Coronary artery (tissue), 2 donors: ENCODE measurements around the gene HTT.

Source experiments
- DNase-seq: peaks from one replicate; pipeline ENCODE4 v3.0.0-alpha.2; 2017; ENCODE audit warnings: low spot score
- H3K27ac ChIP-seq, 2 donors: fragments of 200-600 bp; sonication (generic); one replicate each; pipeline ENCODE4 v1.5.1; 2016 to 2019
- H3K4me3 ChIP-seq: fragments of 200-600 bp; sonication (generic); 2 replicates; pipeline ENCODE4 v1.5.1; 2016; ENCODE audit warnings: mild to moderate bottlenecking, moderate library complexity
- TF ChIP-seq, protein P1 (sequence below): fragments of 200-600 bp; sonication (generic); IDR thresholded peaks from one replicate; pipeline ENCODE4 v1.5.1; 2019; ENCODE audit warnings: antibody characterized with exemption

Gene HTT

DNA sequence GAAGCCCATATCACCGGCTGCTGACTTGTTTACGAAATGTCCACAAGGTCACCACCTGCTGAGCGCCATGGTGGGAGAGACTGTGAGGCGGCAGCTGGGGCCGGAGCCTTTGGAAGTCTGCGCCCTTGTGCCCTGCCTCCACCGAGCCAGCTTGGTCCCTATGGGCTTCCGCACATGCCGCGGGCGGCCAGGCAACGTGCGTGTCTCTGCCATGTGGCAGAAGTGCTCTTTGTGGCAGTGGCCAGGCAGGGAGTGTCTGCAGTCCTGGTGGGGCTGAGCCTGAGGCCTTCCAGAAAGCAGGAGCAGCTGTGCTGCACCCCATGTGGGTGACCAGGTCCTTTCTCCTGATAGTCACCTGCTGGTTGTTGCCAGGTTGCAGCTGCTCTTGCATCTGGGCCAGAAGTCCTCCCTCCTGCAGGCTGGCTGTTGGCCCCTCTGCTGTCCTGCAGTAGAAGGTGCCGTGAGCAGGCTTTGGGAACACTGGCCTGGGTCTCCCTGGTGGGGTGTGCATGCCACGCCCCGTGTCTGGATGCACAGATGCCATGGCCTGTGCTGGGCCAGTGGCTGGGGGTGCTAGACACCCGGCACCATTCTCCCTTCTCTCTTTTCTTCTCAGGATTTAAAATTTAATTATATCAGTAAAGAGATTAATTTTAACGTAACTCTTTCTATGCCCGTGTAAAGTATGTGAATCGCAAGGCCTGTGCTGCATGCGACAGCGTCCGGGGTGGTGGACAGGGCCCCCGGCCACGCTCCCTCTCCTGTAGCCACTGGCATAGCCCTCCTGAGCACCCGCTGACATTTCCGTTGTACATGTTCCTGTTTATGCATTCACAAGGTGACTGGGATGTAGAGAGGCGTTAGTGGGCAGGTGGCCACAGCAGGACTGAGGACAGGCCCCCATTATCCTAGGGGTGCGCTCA, 165.8 kb downstream of the HTT start:
- H3K4me3 ChIP-seq: no peak overlapping the region
- H3K27ac ChIP-seq: no peak overlapping the region
- TF ChIP-seq, protein P1, sequence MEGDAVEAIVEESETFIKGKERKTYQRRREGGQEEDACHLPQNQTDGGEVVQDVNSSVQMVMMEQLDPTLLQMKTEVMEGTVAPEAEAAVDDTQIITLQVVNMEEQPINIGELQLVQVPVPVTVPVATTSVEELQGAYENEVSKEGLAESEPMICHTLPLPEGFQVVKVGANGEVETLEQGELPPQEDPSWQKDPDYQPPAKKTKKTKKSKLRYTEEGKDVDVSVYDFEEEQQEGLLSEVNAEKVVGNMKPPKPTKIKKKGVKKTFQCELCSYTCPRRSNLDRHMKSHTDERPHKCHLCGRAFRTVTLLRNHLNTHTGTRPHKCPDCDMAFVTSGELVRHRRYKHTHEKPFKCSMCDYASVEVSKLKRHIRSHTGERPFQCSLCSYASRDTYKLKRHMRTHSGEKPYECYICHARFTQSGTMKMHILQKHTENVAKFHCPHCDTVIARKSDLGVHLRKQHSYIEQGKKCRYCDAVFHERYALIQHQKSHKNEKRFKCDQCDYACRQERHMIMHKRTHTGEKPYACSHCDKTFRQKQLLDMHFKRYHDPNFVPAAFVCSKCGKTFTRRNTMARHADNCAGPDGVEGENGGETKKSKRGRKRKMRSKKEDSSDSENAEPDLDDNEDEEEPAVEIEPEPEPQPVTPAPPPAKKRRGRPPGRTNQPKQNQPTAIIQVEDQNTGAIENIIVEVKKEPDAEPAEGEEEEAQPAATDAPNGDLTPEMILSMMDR: no peak
- DNase-seq: no peak

DNA sequence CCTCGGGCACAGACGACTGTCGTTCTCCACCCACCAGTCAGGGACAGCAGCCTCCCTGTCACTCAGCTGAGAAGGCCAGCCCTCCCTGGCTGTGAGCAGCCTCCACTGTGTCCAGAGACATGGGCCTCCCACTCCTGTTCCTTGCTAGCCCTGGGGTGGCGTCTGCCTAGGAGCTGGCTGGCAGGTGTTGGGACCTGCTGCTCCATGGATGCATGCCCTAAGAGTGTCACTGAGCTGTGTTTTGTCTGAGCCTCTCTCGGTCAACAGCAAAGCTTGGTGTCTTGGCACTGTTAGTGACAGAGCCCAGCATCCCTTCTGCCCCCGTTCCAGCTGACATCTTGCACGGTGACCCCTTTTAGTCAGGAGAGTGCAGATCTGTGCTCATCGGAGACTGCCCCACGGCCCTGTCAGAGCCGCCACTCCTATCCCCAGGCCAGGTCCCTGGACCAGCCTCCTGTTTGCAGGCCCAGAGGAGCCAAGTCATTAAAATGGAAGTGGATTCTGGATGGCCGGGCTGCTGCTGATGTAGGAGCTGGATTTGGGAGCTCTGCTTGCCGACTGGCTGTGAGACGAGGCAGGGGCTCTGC, 166.5 kb downstream of the HTT start:
- DNase-seq: no peak
- TF ChIP-seq, protein P1: no peak
- Histone ChIP-seq H3K27ac (no peak overlapping the region), H3K4me3 (no peak overlapping the region)

DNA sequence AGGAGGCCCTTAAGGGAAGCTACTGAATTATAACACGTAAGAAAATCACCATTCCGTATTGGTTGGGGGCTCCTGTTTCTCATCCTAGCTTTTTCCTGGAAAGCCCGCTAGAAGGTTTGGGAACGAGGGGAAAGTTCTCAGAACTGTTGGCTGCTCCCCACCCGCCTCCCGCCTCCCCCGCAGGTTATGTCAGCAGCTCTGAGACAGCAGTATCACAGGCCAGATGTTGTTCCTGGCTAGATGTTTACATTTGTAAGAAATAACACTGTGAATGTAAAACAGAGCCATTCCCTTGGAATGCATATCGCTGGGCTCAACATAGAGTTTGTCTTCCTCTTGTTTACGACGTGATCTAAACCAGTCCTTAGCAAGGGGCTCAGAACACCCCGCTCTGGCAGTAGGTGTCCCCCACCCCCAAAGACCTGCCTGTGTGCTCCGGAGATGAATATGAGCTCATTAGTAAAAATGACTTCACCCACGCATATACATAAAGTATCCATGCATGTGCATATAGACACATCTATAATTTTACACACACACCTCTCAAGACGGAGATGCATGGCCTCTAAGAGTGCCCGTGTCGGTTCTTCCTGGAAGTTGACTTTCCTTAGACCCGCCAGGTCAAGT, 167.5 kb downstream of the HTT start:
- no peak overlapping the region for H3K4me3 ChIP-seq
- H3K27ac ChIP-seq: no peak overlapping the region

DNA sequence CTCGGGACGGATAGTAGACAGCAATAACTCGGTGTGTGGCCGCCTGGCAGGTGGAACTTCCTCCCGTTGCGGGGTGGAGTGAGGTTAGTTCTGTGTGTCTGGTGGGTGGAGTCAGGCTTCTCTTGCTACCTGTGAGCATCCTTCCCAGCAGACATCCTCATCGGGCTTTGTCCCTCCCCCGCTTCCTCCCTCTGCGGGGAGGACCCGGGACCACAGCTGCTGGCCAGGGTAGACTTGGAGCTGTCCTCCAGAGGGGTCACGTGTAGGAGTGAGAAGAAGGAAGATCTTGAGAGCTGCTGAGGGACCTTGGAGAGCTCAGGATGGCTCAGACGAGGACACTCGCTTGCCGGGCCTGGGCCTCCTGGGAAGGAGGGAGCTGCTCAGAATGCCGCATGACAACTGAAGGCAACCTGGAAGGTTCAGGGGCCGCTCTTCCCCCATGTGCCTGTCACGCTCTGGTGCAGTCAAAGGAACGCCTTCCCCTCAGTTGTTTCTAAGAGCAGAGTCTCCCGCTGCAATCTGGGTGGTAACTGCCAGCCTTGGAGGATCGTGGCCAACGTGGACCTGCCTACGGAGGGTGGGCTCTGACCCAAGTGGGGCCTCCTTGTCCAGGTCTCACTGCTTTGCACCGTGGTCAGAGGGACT, 168.8 kb downstream of the HTT start:
- no peak overlapping the region for H3K27ac ChIP-seq
- H3K4me3 ChIP-seq: no peak overlapping the region
- DNase-seq: no peak
- TF ChIP-seq, protein P1: no peak

More for the DNA sequence above, 167.5 kb downstream of the HTT start:
- TF ChIP-seq, protein P1: no peak
- no peak for DNase-seq

DNA sequence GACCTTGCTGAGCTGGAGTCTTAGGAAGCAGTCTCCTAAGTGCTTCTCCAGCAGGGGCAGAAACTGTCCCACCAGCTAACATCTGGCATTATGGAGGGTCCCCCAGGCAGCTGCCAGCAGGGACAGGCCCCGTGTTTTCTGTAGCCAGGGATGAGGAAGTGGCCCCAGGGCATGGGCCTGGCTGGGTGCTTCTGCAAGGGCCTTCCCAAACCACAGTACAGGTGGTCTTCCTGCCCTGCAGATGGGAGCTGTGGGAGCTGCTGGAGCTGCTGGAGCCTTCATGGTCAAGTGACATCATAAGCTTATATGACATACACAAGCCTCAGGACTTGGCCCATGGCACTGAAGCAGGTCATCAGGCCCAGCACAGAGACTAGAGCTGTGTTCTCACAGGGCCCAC, 169.5 kb downstream of the HTT start:
- Histone ChIP-seq H3K4me3 (no peak overlapping the region), H3K27ac (no peak overlapping the region)
- DNase-seq: no peak
- TF ChIP-seq, protein P1: no peak

DNA sequence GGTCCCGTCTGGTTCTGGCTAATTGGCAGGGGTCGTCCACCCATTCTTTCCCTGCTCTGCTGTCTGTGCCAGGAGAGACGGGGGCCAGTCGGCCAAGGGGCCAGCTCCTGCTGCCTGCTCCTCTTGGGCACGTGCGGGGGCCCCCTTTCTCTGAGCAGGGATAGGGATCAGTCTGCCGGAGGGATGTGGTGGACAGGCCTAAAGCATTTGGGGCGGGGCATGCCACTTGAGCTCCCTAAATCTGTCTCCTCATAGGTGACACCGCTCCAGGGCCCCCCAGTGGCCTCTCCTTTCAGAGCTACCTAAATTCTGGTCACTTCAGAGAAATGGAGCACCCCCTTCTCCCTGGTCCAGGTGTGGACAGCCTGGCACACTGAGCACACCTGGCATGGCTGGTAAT, 170.3 kb downstream of the HTT start:
- no peak for DNase-seq

More for the DNA sequence above, 170.3 kb downstream of the HTT start:
- Histone ChIP-seq H3K4me3 (no peak overlapping the region), H3K27ac (no peak overlapping the region)
- TF ChIP-seq, protein P1: no peak
